VCaP (cell line): ENCODE measurements around the gene WDR49.

Experiments
- H3K27ac ChIP-seq: fragments of 450-650 bp; 2 replicates; pipeline ENCODE4 v1.5.1; 2017
- CTCF ChIP-seq: fragments of 450-650 bp; conservative IDR thresholded peaks from 2 replicates; pipeline ENCODE4 v1.5.1; 2017; ENCODE audit warnings: mild to moderate bottlenecking, moderate library complexity

The WDR49 gene

GRCh38 chr3:167483708-167484475 lies 169.8 kb downstream of the WDR49 start:
- TF ChIP-seq CTCF, result no peak
- H3K27ac ChIP-seq, result no peak overlapping the region

- TF ChIP-seq CTCF, result no peak
- H3K27ac ChIP-seq, result no peak overlapping the region
Observed at GRCh38 chr3:167481164-167481563, 172.6 kb downstream of the WDR49 start.

GRCh38 chr3:167480748-167481147 lies 173.0 kb downstream of the WDR49 start:
- no peak overlapping the region for H3K27ac ChIP-seq
- TF ChIP-seq CTCF, result no peak

GRCh38 chr3:167473863-167474262 lies 179.9 kb downstream of the WDR49 start, which contains the start of gene SERPINI2:
Gene SERPINI2, minus strand, starts transcription at chr3:167474042. Its CDS starts 2,208 bp downstream, at chr3:167471834.
- no peak for TF ChIP-seq CTCF
- no peak within 1 kb of the TSS for H3K27ac ChIP-seq

GRCh38 chr3:167469381-167469780 lies 184.4 kb downstream of the WDR49 start:
- no peak overlapping the region for H3K27ac ChIP-seq
- no peak for TF ChIP-seq CTCF

GRCh38 chr3:167467848-167468611 lies 185.7 kb downstream of the WDR49 start:
- no peak for TF ChIP-seq CTCF
- no peak overlapping the region for H3K27ac ChIP-seq

- H3K27ac ChIP-seq, result no peak overlapping the region
- TF ChIP-seq CTCF, result no peak
Observed at GRCh38 chr3:167466966-167467365, 186.8 kb downstream of the WDR49 start.
